ENCODE data around the gene MED27. TPM values are rescaled to one million over a fixed set of nuclear protein-coding genes. Genes with fewer than 3 reads are reported as not detected.

The MED27 gene
- total and polyA plus RNA-seq, 7 donors: 11.9 to 19.7 (median 15.6) TPM

GRCh38 chr9:131872702-131873101 lies 207.0 kb downstream of the MED27 start:
- H3K36me3 ChIP-seq: peaks cover 0 to 14% (median 0%) of the 10 kb centered on the region in 4 donors
- intact Hi-C loops (cut with DNase I): no loop called here
- no peak overlapping the region for H3K27ac ChIP-seq
- no peaks in the 10 kb centered on the region for H3K9me3 ChIP-seq
- WGBS, 2 donors: 90 to 93% methylated on average over 4 of the region's 4 CpGs
- no peaks in the 10 kb centered on the region for H3K27me3 ChIP-seq
- DNase-seq: no peak
- no peak overlapping the region for H3K4me3 ChIP-seq
- TF ChIP-seq POLR2AphosphoS5 (IDR thresholded peaks at IDR 0.05) (no peak), EP300 (IDR thresholded peaks at IDR 0.05) (no peak), POLR2A (IDR thresholded peaks at IDR 0.05) (no peak), CTCF (IDR thresholded peaks at IDR 0.05) (no peak)
- H3K4me1 ChIP-seq: no peaks in the 10 kb centered on the region

DNA sequence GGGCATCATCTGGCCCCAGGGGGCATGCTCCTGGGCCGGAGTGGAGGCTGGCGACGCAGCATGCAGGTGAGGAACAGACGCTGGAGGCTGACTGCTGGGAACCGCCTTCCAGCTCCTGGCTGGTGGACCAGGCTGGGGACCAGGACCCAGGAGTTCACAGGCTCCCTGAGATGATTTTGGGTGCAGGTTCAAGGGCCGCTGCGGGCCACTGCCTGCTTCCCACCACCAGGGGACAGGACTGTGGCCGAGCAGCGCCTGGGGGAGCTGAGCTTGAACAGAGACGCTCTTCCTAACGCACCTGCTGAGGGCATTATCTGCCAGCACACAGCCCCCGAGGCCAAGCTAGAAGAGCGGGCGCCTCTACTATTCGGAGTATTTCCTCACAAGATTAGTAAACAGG lies 207.7 kb downstream of the MED27 start:
- TF ChIP-seq CTCF (IDR thresholded peaks at IDR 0.05) (no peak), POLR2AphosphoS5 (IDR thresholded peaks at IDR 0.05) (no peak), POLR2A (IDR thresholded peaks at IDR 0.05) (no peak), EP300 (IDR thresholded peaks at IDR 0.05) (no peak)

GRCh38 chr9:131870156-131870555 lies 209.5 kb downstream of the MED27 start:
- Histone ChIP-seq H3K4me1 (no peaks in the 10 kb centered on the region), H3K27me3 (no peaks in the 10 kb centered on the region), H3K4me3 (no peak overlapping the region), H3K27ac (no peak overlapping the region), H3K9me3 (no peaks in the 10 kb centered on the region), H3K36me3 (peaks cover 0 to 12% (median 0%) of the 10 kb centered on the region in 4 donors)
- intact Hi-C loops (cut with DNase I): no loop called here
- no peak for DNase-seq
- WGBS, 2 donors: 94% methylated on average over 12 of the region's 12 CpGs
- no peak for TF ChIP-seq POLR2AphosphoS5 (IDR thresholded peaks at IDR 0.05)
- TF ChIP-seq POLR2A (IDR thresholded peaks at IDR 0.05): no peak
- no peak for TF ChIP-seq EP300 (IDR thresholded peaks at IDR 0.05)
- TF ChIP-seq CTCF (IDR thresholded peaks at IDR 0.05): no peak

More for the DNA sequence above, 207.7 kb downstream of the MED27 start:
- H3K27me3 ChIP-seq: no peaks in the 10 kb centered on the region
- intact Hi-C loops (cut with DNase I): no loop called here
- H3K36me3 ChIP-seq: peaks cover 0 to 14% (median 0%) of the 10 kb centered on the region in 4 donors
- H3K27ac ChIP-seq: no peak overlapping the region
- DNase-seq: no peak
- H3K9me3 ChIP-seq: no peaks in the 10 kb centered on the region
- H3K4me3 ChIP-seq: no peak overlapping the region
- no peaks in the 10 kb centered on the region for H3K4me1 ChIP-seq
- WGBS, 2 donors: 95 to 97% methylated on average over 15 of the region's 15 CpGs

DNA sequence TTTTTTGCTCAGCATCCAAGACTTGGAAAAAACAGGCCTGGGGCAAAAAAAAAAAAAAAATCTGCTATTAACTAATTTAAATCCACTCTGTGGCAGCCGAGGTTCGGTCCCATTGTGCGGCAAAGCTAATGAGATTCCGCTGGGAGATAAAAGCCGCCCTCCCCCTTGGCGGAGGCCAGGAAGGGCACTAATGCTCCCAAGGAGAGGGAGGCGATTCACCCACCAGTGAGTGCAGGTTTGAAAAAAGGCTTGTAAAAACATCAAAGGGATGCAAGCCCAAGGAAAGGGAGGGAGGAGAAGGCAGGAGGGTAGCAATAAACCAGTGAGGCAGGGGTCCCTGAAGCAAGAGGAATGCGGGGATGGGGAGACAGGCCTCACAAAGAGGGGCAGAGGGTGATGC lies 210.3 kb downstream of the MED27 start:
- Histone ChIP-seq H3K9me3 (no peaks in the 10 kb centered on the region), H3K27me3 (no peaks in the 10 kb centered on the region), H3K4me1 (no peaks in the 10 kb centered on the region), H3K27ac (no peak overlapping the region), H3K36me3 (peaks cover 0 to 12% (median 0%) of the 10 kb centered on the region in 4 donors), H3K4me3 (no peak overlapping the region)
- DNase-seq: no peak
- intact Hi-C loops (cut with DNase I): no loop called here
- TF ChIP-seq CTCF (IDR thresholded peaks at IDR 0.05): no peak
- WGBS, 2 donors: 92 to 94% methylated on average over 8 of the region's 8 CpGs

DNA sequence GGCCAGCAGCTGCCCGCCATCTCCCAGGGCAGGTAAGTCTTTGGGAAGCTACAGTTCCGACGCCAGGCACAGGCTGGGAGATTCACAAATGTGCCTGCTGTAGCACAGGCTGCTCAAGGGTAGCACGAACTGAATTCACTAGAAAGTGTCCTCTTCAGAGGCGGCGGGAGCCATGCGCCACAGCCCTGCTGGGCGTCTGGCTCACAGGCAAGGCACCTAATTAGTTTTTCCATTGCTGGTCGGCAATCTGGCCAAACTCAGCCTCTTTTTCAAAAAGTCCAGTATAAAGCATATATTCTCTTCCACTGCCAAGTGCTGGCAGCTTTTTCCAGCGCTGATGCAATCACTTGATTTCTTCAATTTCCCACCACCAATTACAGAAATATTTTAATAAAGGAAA lies 210.9 kb downstream of the MED27 start:
- Histone ChIP-seq H3K4me3 (no peak overlapping the region), H3K4me1 (no peaks in the 10 kb centered on the region), H3K9me3 (no peaks in the 10 kb centered on the region), H3K27ac (no peak overlapping the region), H3K27me3 (no peaks in the 10 kb centered on the region), H3K36me3 (peaks cover 0 to 12% (median 0%) of the 10 kb centered on the region in 4 donors)
- intact Hi-C loops (cut with DNase I): no loop called here
- TF ChIP-seq POLR2AphosphoS5 (IDR thresholded peaks at IDR 0.05) (peak in 1 of 4 donors; percentile 6), POLR2A (IDR thresholded peaks at IDR 0.05) (no peak)
- DNase-seq: no peak
- 89 to 95% methylated on average over 10 of the region's 10 CpGs for WGBS, 2 donors

Data from sigmoid colon (tissue), 7 donors.